Naive thymus-derived CD8-positive, alpha-beta T cell (primary cell): ENCODE results near the gene SLC6A1. TPM values are rescaled to one million over a fixed set of nuclear protein-coding genes. Genes with fewer than 3 reads are reported as not detected.

Source experiments
- ATAC-seq, 2 donors: fragments of 150-1000 bp; cut with Tn5 transposase in 1 of 2; sonication (Bioruptor Pico), chemical (Tn5 transposase) in 1 of 2; 1 replicate in 1 of 2; 2 replicates in 1 of 2; pipeline ENCODE4 v1.10.0; 2021; ENCODE audit warnings: mild to moderate bottlenecking in 2 of 2, moderate library complexity in 2 of 2
- POLR2A ChIA-PET: fragments of 350-600 bp; sonication (Branson Sonifier 250); formaldehyde crosslinking; loops from one replicate; lab custom pipeline; 2021; ENCODE audit warnings: antibody characterized with exemption; lab: Charles Lee
- DNase-seq, 10 donors: peaks; one replicate each; pipeline versions ENCODE4 v3.0.0 to v3.0.0-alpha.2; 2020 to 2022
- H3K27ac Mint-ChIP-seq, 10 donors: one replicate each; pipeline ENCODE4 v1.8.0; 2020 to 2022; ENCODE audit warnings: mild to moderate bottlenecking in 10 of 10, mixed read lengths in 10 of 10, moderate library complexity in 4 of 10, inconsistent platforms in 1 of 10
- H3K27me3 Mint-ChIP-seq, 5 donors: one replicate each; pipeline ENCODE4 v1.8.0; 2021 to 2022; ENCODE audit warnings: mixed read lengths in 5 of 5
- H3K36me3 Mint-ChIP-seq, 3 donors: one replicate each; pipeline ENCODE4 v1.8.0; 2020 to 2022; ENCODE audit warnings: mixed read lengths in 3 of 3, mild to moderate bottlenecking in 2 of 3, inconsistent platforms in 1 of 3
- H3K4me1 Mint-ChIP-seq, 4 donors: one replicate each; pipeline ENCODE4 v1.8.0; 2021 to 2022; ENCODE audit warnings: mixed read lengths in 4 of 4
- H3K4me3 Mint-ChIP-seq, 10 donors: one replicate each; pipeline ENCODE4 v1.8.0; 2020 to 2022; ENCODE audit warnings: mild to moderate bottlenecking in 10 of 10, mixed read lengths in 10 of 10, moderate library complexity in 6 of 10, inconsistent platforms in 1 of 10
- H3K9me3 Mint-ChIP-seq, 9 donors: one replicate each; pipeline ENCODE4 v1.8.0; 2020 to 2022; ENCODE audit warnings: mixed read lengths in 9 of 9, mild to moderate bottlenecking in 3 of 9, inconsistent platforms in 1 of 9, moderate library complexity in 1 of 9
- polyA plus RNA-seq, 3 donors: library from polyadenylated mRNA; unstranded; fragments of 300-500 nt; fragmentation: Illumina TruSeq; gene quantifications; one replicate each; pipeline ENCODE4 v1.2.3, GENCODE V29; 2021
- total RNA-seq, 8 experiments: library from RNA in 2 of 8; stranded (reverse) in 2 of 8; gene quantifications; one replicate each; pipeline ENCODE4 v1.2.3 and lab custom pipeline; 2021 to 2026

SLC6A1 gene
- total and polyA plus RNA-seq, 5 experiments from 2014 or later, result not detected

- POLR2A ChIA-PET, result no interaction called here
- H3K27me3 Mint-ChIP-seq, result peaks cover 10 to 72% (median 22%) of the 10 kb centered on the region in 5 donors
- no peak overlapping the region for H3K4me3 Mint-ChIP-seq
Observed at GRCh38 chr3:11001020-11001657, 8.6 kb downstream of the SLC6A1 start.

GRCh38 chr3:11001658-11002021 is 9.1 kb downstream of the SLC6A1 start:
- Mint-ChIP-seq H3K4me1 (no peaks in the 10 kb centered on the region), H3K36me3 (no peaks in the 10 kb centered on the region), H3K27me3 (peaks cover 9 to 67% (median 20%) of the 10 kb centered on the region in 5 donors), H3K9me3 (no peaks in the 10 kb centered on the region), H3K4me3 (no peak overlapping the region), H3K27ac (no peak overlapping the region)
- POLR2A ChIA-PET, result no interaction called here
- DNase-seq (no peak), ATAC-seq (no peak)

More at GRCh38 chr3:11001020-11001657, 8.6 kb downstream of the SLC6A1 start:
- no peak for DNase-seq
- H3K9me3 Mint-ChIP-seq, result no peaks in the 10 kb centered on the region
- no peaks in the 10 kb centered on the region for H3K4me1 Mint-ChIP-seq
- H3K27ac Mint-ChIP-seq, result no peak overlapping the region
- H3K36me3 Mint-ChIP-seq, result no peaks in the 10 kb centered on the region
- no peak for ATAC-seq

GRCh38 chr3:11002371-11002807 is 9.8 kb downstream of the SLC6A1 start:
- Mint-ChIP-seq H3K4me1 (no peaks in the 10 kb centered on the region), H3K9me3 (no peaks in the 10 kb centered on the region), H3K27me3 (peaks cover 9 to 59% (median 18%) of the 10 kb centered on the region in 5 donors), H3K36me3 (no peaks in the 10 kb centered on the region), H3K4me3 (no peak overlapping the region), H3K27ac (no peak overlapping the region)
- DNase-seq, result no peak
- POLR2A ChIA-PET, result no interaction called here
- no peak for ATAC-seq

GRCh38 chr3:11004563-11004962 is 12.0 kb downstream of the SLC6A1 start:
- ATAC-seq, result no peak
- H3K9me3 Mint-ChIP-seq, result no peaks in the 10 kb centered on the region

GRCh38 chr3:11005686-11006256 is 13.2 kb downstream of the SLC6A1 start:
- Mint-ChIP-seq H3K27me3 (peaks cover 2 to 27% (median 9%) of the 10 kb centered on the region in 5 donors), H3K9me3 (no peaks in the 10 kb centered on the region), H3K4me3 (no peak overlapping the region), H3K27ac (no peak overlapping the region), H3K4me1 (no peaks in the 10 kb centered on the region), H3K36me3 (no peaks in the 10 kb centered on the region)
- POLR2A ChIA-PET, result no interaction called here
- no peak for DNase-seq
- no peak for ATAC-seq

More at GRCh38 chr3:11004563-11004962, 12.0 kb downstream of the SLC6A1 start:
- Mint-ChIP-seq H3K27me3 (peaks cover 2 to 39% (median 17%) of the 10 kb centered on the region in 5 donors), H3K4me1 (no peaks in the 10 kb centered on the region), H3K27ac (no peak overlapping the region), H3K4me3 (no peak overlapping the region), H3K36me3 (no peaks in the 10 kb centered on the region)
- no peak for DNase-seq
- POLR2A ChIA-PET, result no interaction called here

GRCh38 chr3:11006986-11007933 is 14.7 kb downstream of the SLC6A1 start:
- Mint-ChIP-seq H3K9me3 (no peaks in the 10 kb centered on the region), H3K36me3 (no peaks in the 10 kb centered on the region), H3K27ac (no peak overlapping the region), H3K4me3 (no peak overlapping the region), H3K27me3 (peaks cover 0 to 15% (median 6%) of the 10 kb centered on the region in 5 donors), H3K4me1 (no peaks in the 10 kb centered on the region)
- POLR2A ChIA-PET, result no interaction called here
- ATAC-seq, result no peak
- DNase-seq, result no peak

GRCh38 chr3:11009898-11010297 is 17.4 kb downstream of the SLC6A1 start:
- DNase-seq (no peak), ATAC-seq (no peak)
- Mint-ChIP-seq H3K4me3 (no peak overlapping the region), H3K36me3 (no peaks in the 10 kb centered on the region), H3K4me1 (no peaks in the 10 kb centered on the region), H3K27me3 (peaks cover 2 to 31% (median 8%) of the 10 kb centered on the region in 5 donors), H3K27ac (no peak overlapping the region), H3K9me3 (no peaks in the 10 kb centered on the region)
- POLR2A ChIA-PET, result no interaction called here

GRCh38 chr3:11010426-11011165 is 18.0 kb downstream of the SLC6A1 start:
- ATAC-seq (no peak), DNase-seq (no peak)
- Mint-ChIP-seq H3K4me3 (no peak overlapping the region), H3K4me1 (no peaks in the 10 kb centered on the region), H3K36me3 (no peaks in the 10 kb centered on the region), H3K27ac (no peak overlapping the region), H3K9me3 (no peaks in the 10 kb centered on the region), H3K27me3 (peaks cover 2 to 29% (median 8%) of the 10 kb centered on the region in 5 donors)
- POLR2A ChIA-PET, result no interaction called here

GRCh38 chr3:11014253-11014652 is 21.7 kb downstream of the SLC6A1 start:
- Mint-ChIP-seq H3K27ac (no peak overlapping the region), H3K36me3 (no peaks in the 10 kb centered on the region), H3K9me3 (peaks cover 0 to 2% (median 0%) of the 10 kb centered on the region in 9 donors), H3K27me3 (peaks cover 3 to 35% (median 6%) of the 10 kb centered on the region in 5 donors), H3K4me1 (no peaks in the 10 kb centered on the region), H3K4me3 (no peak overlapping the region)
- POLR2A ChIA-PET, result no interaction called here
- no peak for ATAC-seq
- DNase-seq, result no peak

- Mint-ChIP-seq H3K4me1 (no peaks in the 10 kb centered on the region), H3K36me3 (no peaks in the 10 kb centered on the region), H3K9me3 (peaks cover 0 to 2% (median 0%) of the 10 kb centered on the region in 9 donors), H3K27me3 (peaks cover 4 to 35% (median 7%) of the 10 kb centered on the region in 5 donors), H3K27ac (no peak overlapping the region), H3K4me3 (no peak overlapping the region)
- ATAC-seq, result no peak
- POLR2A ChIA-PET, result no interaction called here
- no peak for DNase-seq
Observed at GRCh38 chr3:11014752-11015151, 22.2 kb downstream of the SLC6A1 start.

- H3K4me3 Mint-ChIP-seq, result no peak overlapping the region
- no peak for ATAC-seq
- POLR2A ChIA-PET, result no interaction called here
Observed at GRCh38 chr3:11015369-11015768, 22.8 kb downstream of the SLC6A1 start.

GRCh38 chr3:11016727-11017126 is 24.2 kb downstream of the SLC6A1 start:
- POLR2A ChIA-PET, result no interaction called here

More at GRCh38 chr3:11015369-11015768, 22.8 kb downstream of the SLC6A1 start:
- Mint-ChIP-seq H3K4me1 (no peaks in the 10 kb centered on the region), H3K27me3 (peaks cover 4 to 35% (median 7%) of the 10 kb centered on the region in 5 donors), H3K27ac (no peak overlapping the region), H3K9me3 (peaks cover 0 to 2% (median 0%) of the 10 kb centered on the region in 9 donors), H3K36me3 (no peaks in the 10 kb centered on the region)
- no peak for DNase-seq

More at GRCh38 chr3:11016727-11017126, 24.2 kb downstream of the SLC6A1 start:
- ATAC-seq (no peak), DNase-seq (no peak)
- H3K4me3 Mint-ChIP-seq, result no peak overlapping the region
- H3K27ac Mint-ChIP-seq, result no peak overlapping the region
- peaks cover 0 to 2% (median 0%) of the 10 kb centered on the region in 9 donors for H3K9me3 Mint-ChIP-seq
- no peaks in the 10 kb centered on the region for H3K4me1 Mint-ChIP-seq
- no peaks in the 10 kb centered on the region for H3K36me3 Mint-ChIP-seq
- peaks cover 4 to 46% (median 12%) of the 10 kb centered on the region in 5 donors for H3K27me3 Mint-ChIP-seq
